Stomach (tissue), 4 donors: ENCODE measurements around the gene COL7A1.

ENCODE experiments used
- EP300 ChIP-seq: sonication (generic); formaldehyde crosslinking; IDR thresholded peaks from one replicate; pipeline ENCODE4 v1.6.1; 2017; ENCODE audit warnings: antibody characterized with exemption
- POLR2A ChIP-seq, 4 donors: fragments of 450-650 bp; IDR thresholded peaks; one replicate each; pipeline ENCODE4 v1.6.1; 2016; ENCODE audit warnings: antibody characterized with exemption in 4 of 4, control low read depth in 2 of 4, mild to moderate bottlenecking in 1 of 4, moderate library complexity in 1 of 4
- POLR2AphosphoS5 ChIP-seq, 3 donors: sonication (generic); formaldehyde crosslinking; IDR thresholded peaks; one replicate each; pipeline ENCODE4 v1.6.1; 2016; ENCODE audit warnings: antibody characterized with exemption in 3 of 3
- TF ChIP-seq, protein P1 (sequence below), 7 experiments: fragments of 450-650 bp in 4 of 7; fragments of 200-600 bp in 3 of 7; sonication (generic) in 3 of 7; IDR thresholded peaks; one replicate each; pipeline ENCODE4 v1.5.1; 2016 to 2019; ENCODE audit warnings: antibody characterized with exemption in 7 of 7, control low read depth in 2 of 7, mild to moderate bottlenecking in 1 of 7

- TF ChIP-seq POLR2A (IDR thresholded peaks at IDR 0.05) (no peak), EP300 (no peak), POLR2AphosphoS5 (IDR thresholded peaks at IDR 0.05) (no peak)
- TF ChIP-seq, protein P1, sequence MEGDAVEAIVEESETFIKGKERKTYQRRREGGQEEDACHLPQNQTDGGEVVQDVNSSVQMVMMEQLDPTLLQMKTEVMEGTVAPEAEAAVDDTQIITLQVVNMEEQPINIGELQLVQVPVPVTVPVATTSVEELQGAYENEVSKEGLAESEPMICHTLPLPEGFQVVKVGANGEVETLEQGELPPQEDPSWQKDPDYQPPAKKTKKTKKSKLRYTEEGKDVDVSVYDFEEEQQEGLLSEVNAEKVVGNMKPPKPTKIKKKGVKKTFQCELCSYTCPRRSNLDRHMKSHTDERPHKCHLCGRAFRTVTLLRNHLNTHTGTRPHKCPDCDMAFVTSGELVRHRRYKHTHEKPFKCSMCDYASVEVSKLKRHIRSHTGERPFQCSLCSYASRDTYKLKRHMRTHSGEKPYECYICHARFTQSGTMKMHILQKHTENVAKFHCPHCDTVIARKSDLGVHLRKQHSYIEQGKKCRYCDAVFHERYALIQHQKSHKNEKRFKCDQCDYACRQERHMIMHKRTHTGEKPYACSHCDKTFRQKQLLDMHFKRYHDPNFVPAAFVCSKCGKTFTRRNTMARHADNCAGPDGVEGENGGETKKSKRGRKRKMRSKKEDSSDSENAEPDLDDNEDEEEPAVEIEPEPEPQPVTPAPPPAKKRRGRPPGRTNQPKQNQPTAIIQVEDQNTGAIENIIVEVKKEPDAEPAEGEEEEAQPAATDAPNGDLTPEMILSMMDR (IDR thresholded peaks at IDR 0.05) = no peak
Observed at GRCh38 chr3:48639944-48640606, 44.9 kb upstream of the COL7A1 start.
